PC-9 (cell line): Measurements from ENCODE around the gene STUM. TPM values are rescaled to one million over a fixed set of nuclear protein-coding genes. Genes with fewer than 3 reads are reported as not detected.

Experiments used
- BruUV-seq: library from RNA; stranded (reverse); fragments of 400-500 nt; replicated peaks from 2 replicates; lab custom pipeline; 2021; lab: Mats Ljungman, UMichigan
- CTCF ChIA-PET: fragments of 300-600 bp; sonication (Branson Sonifier 250); formaldehyde crosslinking; loops from one replicate; lab custom pipeline; 2022; ENCODE audit warnings: antibody characterized with exemption; lab: Charles Lee
- POLR2A ChIA-PET: fragments of 300-600 bp; sonication (Branson Sonifier 250); formaldehyde crosslinking; loops from one replicate; lab custom pipeline; 2022; ENCODE audit warnings: antibody characterized with exemption; ENCODE audit not compliant: unreplicated experiment; lab: Charles Lee
- DNase-seq, 2 experiments: peaks; one replicate each; pipeline versions ENCODE4 v3.0.0 to v3.0.0-alpha.2; 2015 to 2022; ENCODE audit warnings: mixed read lengths in 1 of 2
- H2AFZ ChIP-seq: fragments of 200-600 bp; sonication (generic); 2 replicates; pipeline ENCODE4 v1.8.1; 2017; ENCODE audit warnings: antibody characterized with exemption
- H3F3A ChIP-seq: fragments of 200-600 bp; sonication (generic); 2 replicates; pipeline ENCODE4 v1.8.1; 2017; ENCODE audit warnings: antibody characterized with exemption, mild to moderate bottlenecking, low read depth; ENCODE audit not compliant: insufficient read depth
- H3K27ac ChIP-seq: fragments of 200-600 bp; sonication (generic); 2 replicates; pipeline ENCODE4 v1.6.1; 2016; ENCODE audit warnings: mixed run types
- H3K27me3 ChIP-seq: fragments of 200-600 bp; sonication (generic); 2 replicates; pipeline ENCODE4 v1.6.1; 2016; ENCODE audit warnings: low read depth, mixed run types; ENCODE audit not compliant: insufficient read depth
- H3K36me3 ChIP-seq: fragments of 200-600 bp; sonication (generic); 2 replicates; pipeline ENCODE4 v1.6.1; 2016; ENCODE audit warnings: low read depth, mixed run types
- H3K4me1 ChIP-seq: fragments of 200-600 bp; sonication (generic); replicated peaks from 2 replicates; pipeline ENCODE4 v1.6.1; 2016; ENCODE audit warnings: mixed run types; ENCODE audit not compliant: insufficient read depth
- H3K4me2 ChIP-seq: fragments of 200-600 bp; sonication (generic); 2 replicates; pipeline ENCODE4 v1.6.1; 2017; ENCODE audit warnings: mixed run types
- H3K4me3 ChIP-seq: fragments of 200-600 bp; sonication (generic); 2 replicates; pipeline ENCODE4 v1.6.1; 2016; ENCODE audit warnings: mixed run types
- H3K79me2 ChIP-seq: fragments of 200-600 bp; sonication (generic); 2 replicates; pipeline ENCODE4 v1.6.1; 2017; ENCODE audit warnings: low read depth, mixed run types
- H3K9me2 ChIP-seq: fragments of 200-600 bp; sonication (generic); 2 replicates; pipeline ENCODE4 v1.8.1; 2017; ENCODE audit warnings: mild to moderate bottlenecking; ENCODE audit not compliant: insufficient read depth
- H3K9me3 ChIP-seq: fragments of 200-600 bp; sonication (generic); 2 replicates; pipeline ENCODE4 v1.8.1; 2016; ENCODE audit warnings: low read depth; ENCODE audit not compliant: insufficient read depth
- H4K20me1 ChIP-seq: fragments of 200-600 bp; sonication (generic); 2 replicates; pipeline ENCODE4 v1.8.1; 2017; ENCODE audit not compliant: insufficient read depth
- CTCF ChIP-seq: fragments of 200-600 bp; sonication (generic); conservative IDR thresholded peaks from 2 replicates; pipeline ENCODE4 v1.6.1; 2017; ENCODE audit warnings: mixed run types, antibody characterized with exemption, mild to moderate bottlenecking, moderate library complexity
- EZH2 ChIP-seq: fragments of 200-600 bp; sonication (generic); IDR thresholded peaks from 2 replicates; pipeline ENCODE4 v1.8.0; 2017; ENCODE audit warnings: antibody characterized with exemption, low read depth
- intact Hi-C: fragments of 100-400 bp; cut with micrococcal nuclease; formaldehyde crosslinking; loops from one replicate; pipeline ENCODE4 v1.10.0; 2022; ENCODE audit not compliant: unreplicated experiment
- total RNA-seq: library from RNA; stranded (reverse); gene quantifications from 2 replicates; pipeline ENCODE4 v1.2.3, GENCODE V29; 2021

Gene STUM
- total RNA-seq, 1 experiment from 2014 or later, result not detected

- no peak overlapping the region for H2AFZ ChIP-seq
- POLR2A ChIA-PET, result no interaction called here
- no peaks in the 10 kb centered on the region for H4K20me1 ChIP-seq
- no peaks in the 10 kb centered on the region for H3K36me3 ChIP-seq
- no TSS peak for BruUV-seq
- no peak overlapping the region for H3K27ac ChIP-seq
- H3F3A ChIP-seq, result no peaks in the 10 kb centered on the region
- no peak for DNase-seq
- CTCF ChIA-PET, result no interaction called here
- TF ChIP-seq CTCF (no peak), EZH2 (no peak)
- H3K4me2 ChIP-seq, result no peak overlapping the region
- no peaks in the 10 kb centered on the region for H3K79me2 ChIP-seq
- H3K9me3 ChIP-seq, result no peaks in the 10 kb centered on the region
- peaks cover 33% of the 10 kb centered on the region for H3K27me3 ChIP-seq
- H3K9me2 ChIP-seq, result no peaks in the 10 kb centered on the region
- no peaks in the 10 kb centered on the region for H3K4me1 ChIP-seq
- H3K4me3 ChIP-seq, result no peak overlapping the region
- intact Hi-C loops, result no loop called here
Measured at GRCh38 chr1:226607268-226607660, 58.7 kb downstream of the STUM start.

- DNase-seq, result no peak
- H3K9me3 ChIP-seq, result no peaks in the 10 kb centered on the region
- H2AFZ ChIP-seq, result no peak overlapping the region
- no peaks in the 10 kb centered on the region for H3K4me1 ChIP-seq
- no peak overlapping the region for H3K27ac ChIP-seq
- no TSS peak for BruUV-seq
- no peaks in the 10 kb centered on the region for H3K9me2 ChIP-seq
- ChIA-PET POLR2A (no interaction called here), CTCF (no interaction called here)
- intact Hi-C loops, result no loop called here
- H3K4me3 ChIP-seq, result no peak overlapping the region
- H3K4me2 ChIP-seq, result no peak overlapping the region
- no peaks in the 10 kb centered on the region for H3F3A ChIP-seq
- H3K36me3 ChIP-seq, result no peaks in the 10 kb centered on the region
- peaks cover 33% of the 10 kb centered on the region for H3K27me3 ChIP-seq
- H3K79me2 ChIP-seq, result no peaks in the 10 kb centered on the region
- no peak for TF ChIP-seq CTCF
- no peak for TF ChIP-seq EZH2
- no peaks in the 10 kb centered on the region for H4K20me1 ChIP-seq
Measured at GRCh38 chr1:226607821-226608220, 59.3 kb downstream of the STUM start.

GRCh38 chr1:226608699-226609505 lies 60.3 kb downstream of the STUM start:
- H3K4me2 ChIP-seq, result no peak overlapping the region
- intact Hi-C loops, result no loop called here
- H3K4me1 ChIP-seq, result no peaks in the 10 kb centered on the region
- TF ChIP-seq EZH2 (no peak), CTCF (peak; percentile 86)
- no peak overlapping the region for H2AFZ ChIP-seq
- H4K20me1 ChIP-seq, result no peaks in the 10 kb centered on the region
- H3K79me2 ChIP-seq, result no peaks in the 10 kb centered on the region
- H3K9me2 ChIP-seq, result no peaks in the 10 kb centered on the region
- ChIA-PET CTCF (interaction anchor here (0.6 to 1.0 kb wide), 3 partner anchors 17 to 485 kb away, joined by 3 to 5 read pairs (median 3); no protein-coding TSS in a partner anchor), POLR2A (interaction anchor here (0.6 to 0.8 kb wide), 2 partner anchors 25 to 823 kb away, joined by 5 to 6 read pairs; no protein-coding TSS in a partner anchor)
- no peaks in the 10 kb centered on the region for H3K36me3 ChIP-seq
- H3F3A ChIP-seq, result no peaks in the 10 kb centered on the region
- DNase-seq, result peak in 1 of 2 experiments; percentile 34
- BruUV-seq, result no TSS peak
- peaks cover 23% of the 10 kb centered on the region for H3K27me3 ChIP-seq
- H3K27ac ChIP-seq, result no peak overlapping the region
- H3K9me3 ChIP-seq, result no peaks in the 10 kb centered on the region
- no peak overlapping the region for H3K4me3 ChIP-seq
